NCI-H1930 (cell line): ENCODE data around the gene APBB3.
A peak's percentile ranks its signal among the peaks of the same experiment; 100 is the strongest.
"Not testable (repeated sequence)": the region's sequence is repeated elsewhere in the genome, so short reads cannot be mapped to it uniquely, and the experiment has no call there.

Experiments
- DNase-seq, 2 experiments: peaks; one replicate each; lab custom pipeline; 2025; lab: John Stamatoyannopoulos, UW

Gene APBB3, protein sequence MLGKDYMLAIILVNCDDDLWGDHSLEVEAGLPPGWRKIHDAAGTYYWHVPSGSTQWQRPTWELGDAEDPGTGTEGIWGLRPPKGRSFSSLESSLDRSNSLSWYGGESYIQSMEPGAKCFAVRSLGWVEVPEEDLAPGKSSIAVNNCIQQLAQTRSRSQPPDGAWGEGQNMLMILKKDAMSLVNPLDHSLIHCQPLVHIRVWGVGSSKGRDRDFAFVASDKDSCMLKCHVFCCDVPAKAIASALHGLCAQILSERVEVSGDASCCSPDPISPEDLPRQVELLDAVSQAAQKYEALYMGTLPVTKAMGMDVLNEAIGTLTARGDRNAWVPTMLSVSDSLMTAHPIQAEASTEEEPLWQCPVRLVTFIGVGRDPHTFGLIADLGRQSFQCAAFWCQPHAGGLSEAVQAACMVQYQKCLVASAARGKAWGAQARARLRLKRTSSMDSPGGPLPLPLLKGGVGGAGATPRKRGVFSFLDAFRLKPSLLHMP

DNA sequence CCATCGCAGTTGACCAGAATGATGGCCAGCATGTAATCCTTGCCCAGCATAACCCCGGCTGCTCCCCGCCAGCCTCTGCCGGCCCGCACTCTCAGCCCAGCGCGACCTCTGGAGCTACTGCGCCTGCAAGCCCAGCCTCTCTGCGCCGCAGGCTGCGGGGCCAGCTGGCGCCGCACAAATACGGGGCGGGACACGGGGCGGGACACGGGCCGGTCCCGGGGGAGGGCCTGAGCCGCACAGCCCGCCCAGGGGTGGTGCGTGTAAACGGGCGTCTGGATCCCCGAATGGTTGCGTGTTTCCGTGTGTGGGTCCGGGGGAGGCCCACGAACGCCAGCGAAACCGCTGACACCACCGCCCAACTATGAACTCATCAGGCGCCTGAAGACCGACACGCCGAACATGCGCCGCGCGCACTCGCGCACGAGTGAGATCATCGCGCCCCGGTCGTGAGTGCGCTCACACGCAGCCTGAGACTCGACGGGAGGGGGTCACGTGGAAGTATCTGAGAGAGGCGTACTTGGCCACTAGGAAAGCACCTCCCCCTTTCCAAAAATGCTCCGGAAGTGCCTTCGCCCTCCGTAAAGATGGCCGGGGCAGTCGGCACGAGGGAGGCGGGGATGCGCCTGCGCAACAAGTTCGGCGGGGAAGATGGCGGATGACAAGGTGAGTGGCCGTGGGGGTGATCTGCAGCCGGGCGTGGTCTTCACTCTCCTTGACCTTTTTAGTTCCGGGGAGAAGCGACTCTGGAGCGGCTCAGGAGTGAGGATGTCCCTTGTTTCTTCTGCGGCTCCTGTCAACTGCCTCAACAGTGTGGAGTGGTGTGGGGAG is at the start of gene APBB3, which contains the start of gene SLC35A4:
TSS of gene APBB3 (minus strand) at position 403 of the 828 bp plus-strand sequence. CDS start at position 50, 353 bp downstream.
TSS of gene SLC35A4 (plus strand) at position 633 of the 828 bp plus-strand sequence. CDS start 2,342 bp downstream, outside the sequence.
- DNase-seq: peak; percentile 89 to 90

DNA sequence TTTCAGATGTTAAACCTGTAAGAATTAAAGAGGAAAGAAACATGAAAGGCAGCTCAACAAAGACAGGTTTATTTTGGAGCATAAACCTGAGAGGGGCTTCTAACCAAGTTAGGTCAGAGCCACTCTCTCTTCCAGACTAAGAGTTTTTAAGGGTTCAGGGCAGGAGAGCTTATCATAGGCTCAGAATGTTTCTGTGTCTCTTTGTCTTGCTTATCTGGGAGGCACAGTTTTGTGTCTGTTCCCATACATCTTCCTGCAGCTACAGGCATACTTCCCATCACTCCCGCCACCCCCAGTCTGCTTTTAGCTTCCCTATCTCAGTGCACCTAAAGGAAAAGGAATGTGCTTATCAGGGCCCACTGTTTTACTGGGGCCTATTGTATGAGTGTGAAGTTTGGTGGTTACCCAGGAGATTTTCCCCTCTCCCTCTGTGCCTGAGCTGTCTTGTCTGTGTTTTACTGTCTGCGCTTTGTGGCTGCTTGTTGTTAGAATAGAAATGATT is 46.7 kb upstream of the APBB3 start:
- DNase-seq: no peak

DNA sequence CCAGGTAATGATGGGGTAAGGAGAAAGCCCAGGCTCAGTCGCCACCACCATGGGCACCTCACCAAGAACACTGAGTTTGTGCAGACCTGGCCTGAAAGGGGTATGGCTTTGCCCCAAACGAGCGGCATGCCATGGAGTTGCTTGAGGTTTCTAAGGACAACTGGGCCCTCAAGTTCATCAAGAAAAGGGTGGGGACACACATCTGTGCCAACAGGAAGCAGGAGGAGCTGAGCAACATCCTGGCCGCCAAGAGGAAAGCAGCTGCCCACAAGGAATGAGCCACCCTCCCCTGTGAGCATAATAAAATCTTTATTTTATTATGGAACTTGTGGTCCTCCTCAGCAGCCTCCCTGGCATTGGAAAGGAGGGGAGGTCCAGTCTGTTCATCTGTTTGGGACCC is 44.7 kb upstream of the APBB3 start:
- DNase-seq: no peak

DNA sequence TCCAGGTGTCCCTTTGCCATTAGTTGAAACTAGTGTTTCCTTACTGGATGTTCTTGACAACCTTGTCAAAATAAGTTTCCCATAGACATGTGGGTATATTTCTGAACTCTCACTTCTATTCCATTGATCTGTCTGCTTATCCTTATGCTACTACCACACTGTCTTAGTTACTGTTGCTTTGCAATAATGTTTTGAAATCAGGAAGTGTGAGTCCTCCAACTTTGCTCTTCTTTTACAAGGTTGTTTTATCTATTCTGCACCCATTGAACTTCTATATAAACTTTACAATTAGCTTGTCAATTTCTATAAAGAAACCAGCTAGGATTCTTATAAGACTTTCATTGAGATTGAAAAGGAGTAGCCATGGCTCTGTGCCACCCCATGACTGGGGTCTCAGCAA is 44.3 kb upstream of the APBB3 start:
- DNase-seq: no peak

DNA sequence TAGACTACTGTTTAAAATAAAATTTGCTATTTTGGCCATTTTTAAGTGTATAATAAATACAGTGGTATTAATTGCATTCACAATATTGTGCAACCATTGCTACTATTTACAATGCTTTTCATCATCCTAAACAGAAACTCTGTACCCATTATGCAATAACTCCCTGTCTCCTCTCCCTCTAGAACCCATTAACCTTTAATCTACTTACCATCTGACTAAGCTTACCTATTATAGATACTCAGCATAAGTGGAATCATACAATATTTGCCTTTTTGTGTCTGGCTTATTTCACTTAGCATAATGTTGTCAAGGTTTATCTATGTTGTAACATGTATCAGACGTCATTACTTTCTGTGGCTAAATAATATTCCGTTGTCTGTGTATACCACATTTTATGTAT is 42.6 kb upstream of the APBB3 start:
- no peak for DNase-seq

DNA sequence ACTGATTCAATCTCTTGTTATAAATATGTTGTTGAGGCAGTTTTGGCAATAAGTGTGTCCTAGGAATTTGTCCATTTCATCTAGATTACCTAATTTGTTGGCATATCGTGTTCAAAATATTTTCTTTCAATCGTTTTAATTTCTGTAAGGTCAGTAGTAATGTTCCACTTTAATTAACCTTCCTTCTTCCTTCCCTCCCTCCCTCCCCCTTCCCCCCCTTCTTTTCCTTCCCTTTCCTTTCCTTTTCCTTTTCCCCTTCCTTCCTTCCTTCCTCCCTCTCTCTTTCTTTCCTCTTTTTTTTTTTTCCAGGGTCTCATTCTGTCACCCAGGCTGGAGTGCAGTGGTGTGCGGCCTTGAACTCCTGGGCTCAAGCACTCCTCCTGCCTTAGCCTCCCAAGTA is 41.5 kb upstream of the APBB3 start:
- no peak for DNase-seq

DNA sequence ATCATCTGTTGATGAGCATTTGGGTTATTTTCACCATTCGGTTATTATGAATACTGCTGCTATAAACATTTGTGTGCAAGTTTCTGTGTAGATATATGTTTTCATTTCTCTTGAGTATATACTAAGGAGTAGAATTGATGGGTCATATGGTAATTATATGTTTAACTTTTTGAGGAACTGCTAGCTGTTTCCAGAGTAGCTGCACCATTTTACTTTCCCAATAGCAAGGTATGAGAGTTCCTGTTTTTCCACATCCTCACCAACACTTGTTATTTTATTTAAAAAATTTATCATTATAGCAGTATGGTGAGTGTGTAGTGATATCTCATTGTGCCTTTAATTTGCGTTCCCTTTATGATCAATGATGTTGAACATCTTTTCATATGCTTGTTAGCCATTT is 39.3 kb upstream of the APBB3 start:
- no peak for DNase-seq

DNA sequence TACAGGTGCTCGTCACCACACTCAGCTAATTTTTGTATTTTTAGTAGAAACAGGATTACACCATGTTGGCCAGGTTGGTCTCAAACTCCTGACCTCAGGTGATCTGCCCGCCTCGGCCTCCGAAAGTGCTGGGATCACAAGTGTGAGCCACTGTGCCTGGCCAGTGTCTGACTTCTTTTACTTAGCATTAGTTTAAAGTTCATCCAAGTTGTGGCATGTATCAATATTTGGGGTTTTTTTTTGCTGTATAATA is 39.0 kb upstream of the APBB3 start:
- DNase-seq: not testable (repeated sequence)

DNA sequence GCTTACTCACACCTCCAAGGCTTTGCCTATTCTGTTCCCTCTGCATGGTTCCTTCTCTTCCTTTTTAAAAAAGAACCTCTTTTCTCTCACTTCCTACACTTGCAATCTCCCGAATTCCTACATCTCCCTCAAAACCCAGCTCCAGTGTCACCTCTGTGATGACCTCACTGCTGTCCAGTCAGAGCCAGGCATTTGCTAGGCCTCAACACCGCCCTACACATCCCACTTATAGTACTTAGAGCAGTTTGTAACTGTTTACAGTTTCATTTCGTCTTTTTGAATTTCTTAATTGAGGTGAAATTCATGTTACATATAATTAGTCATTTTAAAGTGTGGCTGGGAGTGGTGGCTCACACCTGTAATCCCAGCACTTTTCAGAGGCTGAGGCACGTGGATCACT is 37.7 kb upstream of the APBB3 start:
- no peak for DNase-seq

DNA sequence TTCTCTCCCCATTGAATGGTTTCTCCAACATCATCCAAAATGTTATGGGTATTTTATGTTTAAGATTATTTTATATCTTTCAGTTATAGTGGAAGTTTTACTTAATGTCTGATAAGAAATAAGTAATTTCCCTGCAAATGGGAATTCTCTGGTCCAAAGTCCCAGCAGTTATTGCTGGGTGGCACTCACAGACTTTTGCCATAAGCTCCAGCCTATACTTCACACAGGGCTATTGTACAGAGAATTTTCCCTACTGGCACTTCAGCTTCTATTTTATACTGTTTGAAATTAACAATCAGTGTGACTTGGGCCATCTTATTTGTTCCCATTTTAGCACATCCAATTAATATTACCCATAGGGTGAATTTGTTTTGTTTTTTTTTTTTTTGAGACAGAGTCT is 35.7 kb upstream of the APBB3 start:
- no peak for DNase-seq

DNA sequence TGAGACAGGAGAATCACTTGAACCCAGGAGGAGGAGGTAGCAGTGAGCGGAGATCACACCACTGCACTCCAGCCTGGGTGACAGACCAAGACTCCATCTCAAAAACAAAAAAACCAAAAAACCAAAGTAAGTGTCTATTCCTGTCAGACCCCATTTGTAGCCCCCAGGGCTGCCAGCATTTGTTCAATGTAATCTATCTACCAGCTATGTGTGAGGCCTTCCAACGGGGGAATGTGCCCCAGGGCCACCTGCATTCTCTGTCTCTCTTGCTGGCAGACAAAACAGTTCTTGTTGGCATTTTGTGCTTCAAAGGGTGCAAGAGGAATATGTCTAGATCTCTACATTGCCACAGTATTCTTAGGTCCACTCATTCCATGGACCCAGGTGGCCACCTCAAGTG is 34.4 kb upstream of the APBB3 start:
- no peak for DNase-seq

DNA sequence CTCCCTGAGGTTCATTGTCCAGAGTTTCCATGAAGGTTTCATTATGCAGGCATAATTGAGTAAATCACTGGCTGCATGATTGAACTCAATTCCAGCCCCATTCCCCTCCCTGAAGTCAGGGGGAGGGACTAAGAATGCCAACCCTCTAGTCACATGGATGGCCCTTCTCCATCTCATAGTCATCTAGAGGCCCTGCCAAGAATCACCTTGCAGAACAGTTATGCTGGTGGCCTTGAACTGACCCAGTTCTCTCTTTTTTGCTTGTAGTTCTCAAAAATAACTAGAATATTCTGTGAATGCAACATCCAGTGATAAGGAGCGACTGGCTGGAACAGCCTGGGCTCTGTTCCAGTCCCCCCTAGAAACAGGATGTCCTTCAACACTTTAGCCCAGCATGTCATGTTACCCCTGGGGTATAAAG is 31.9 kb upstream of the APBB3 start:
- DNase-seq: no peak

DNA sequence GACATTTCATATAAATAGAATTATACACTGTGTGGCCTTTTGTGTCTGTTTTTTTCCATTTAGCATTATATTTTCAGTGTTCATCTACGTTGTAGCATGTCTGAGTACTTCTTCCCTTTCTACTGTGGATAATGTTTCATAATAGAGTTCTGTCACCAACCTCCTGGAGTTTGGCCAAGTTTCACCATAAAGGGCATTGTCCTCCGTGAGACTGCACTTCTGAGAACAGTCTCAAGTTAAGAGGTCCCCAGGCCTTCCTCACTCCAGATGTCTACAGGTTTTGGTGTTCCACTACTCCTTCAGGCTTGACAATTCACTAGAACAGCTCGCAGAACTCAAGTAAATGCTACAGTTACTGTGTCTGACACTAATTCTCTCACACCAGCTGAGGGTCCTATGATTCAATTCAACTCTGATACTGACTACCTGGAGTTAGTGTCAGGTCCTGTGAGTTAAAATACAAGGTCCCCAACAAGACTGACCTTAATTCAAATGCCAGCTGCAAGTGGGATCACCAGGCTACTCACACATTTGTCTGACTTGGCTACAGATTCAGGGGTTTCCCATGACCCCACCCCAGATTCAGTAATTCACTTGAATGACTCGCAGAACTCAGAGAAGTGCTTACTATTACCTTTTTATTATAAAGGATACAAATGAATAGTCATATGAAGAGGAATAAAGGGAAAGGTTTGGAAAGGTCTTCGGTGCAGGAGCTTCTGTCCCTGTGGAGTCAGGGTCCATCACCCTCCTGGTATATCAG is 31.3 kb upstream of the APBB3 start:
- DNase-seq: no peak

DNA sequence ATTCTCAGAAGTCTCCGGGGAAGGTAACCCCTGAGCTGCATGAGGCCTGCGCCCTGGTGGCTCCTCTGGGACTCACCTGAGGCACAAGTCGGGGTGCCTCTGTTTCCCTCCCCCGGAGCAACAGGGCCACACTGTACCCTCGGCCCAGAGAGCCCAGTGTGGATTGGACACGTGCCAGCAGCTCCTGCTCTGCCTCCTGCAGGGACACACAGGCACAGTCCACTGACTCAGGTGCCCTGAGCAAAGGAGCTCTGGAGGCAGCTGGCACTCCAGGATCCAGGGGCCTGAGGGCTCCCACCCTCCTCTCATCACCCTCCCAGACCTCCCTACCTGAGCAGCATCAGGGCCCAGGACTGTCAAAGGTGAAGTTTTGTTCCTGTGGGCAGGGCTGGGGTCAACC is 29.8 kb upstream of the APBB3 start:
- no peak for DNase-seq

DNA sequence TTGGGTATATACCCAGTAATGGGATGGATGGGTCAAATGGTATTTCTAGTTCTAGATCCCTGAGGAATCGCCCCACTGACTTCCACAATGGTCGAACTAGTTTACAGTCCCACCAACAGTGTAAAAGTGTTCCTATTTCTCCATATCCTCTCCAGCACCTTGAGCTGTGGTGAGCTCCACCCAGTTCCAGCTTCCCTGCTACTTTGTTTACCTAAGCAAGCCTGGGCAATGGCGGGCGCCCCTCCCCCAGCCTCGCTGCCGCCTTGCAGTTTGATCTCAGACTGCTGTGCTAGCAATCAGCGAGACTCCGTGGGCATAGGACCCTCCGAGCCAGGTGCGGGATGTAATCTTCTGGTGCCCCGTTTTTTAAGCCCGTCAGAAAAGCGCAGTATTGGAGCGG is 28.7 kb upstream of the APBB3 start:
- not testable (repeated sequence) for DNase-seq

DNA sequence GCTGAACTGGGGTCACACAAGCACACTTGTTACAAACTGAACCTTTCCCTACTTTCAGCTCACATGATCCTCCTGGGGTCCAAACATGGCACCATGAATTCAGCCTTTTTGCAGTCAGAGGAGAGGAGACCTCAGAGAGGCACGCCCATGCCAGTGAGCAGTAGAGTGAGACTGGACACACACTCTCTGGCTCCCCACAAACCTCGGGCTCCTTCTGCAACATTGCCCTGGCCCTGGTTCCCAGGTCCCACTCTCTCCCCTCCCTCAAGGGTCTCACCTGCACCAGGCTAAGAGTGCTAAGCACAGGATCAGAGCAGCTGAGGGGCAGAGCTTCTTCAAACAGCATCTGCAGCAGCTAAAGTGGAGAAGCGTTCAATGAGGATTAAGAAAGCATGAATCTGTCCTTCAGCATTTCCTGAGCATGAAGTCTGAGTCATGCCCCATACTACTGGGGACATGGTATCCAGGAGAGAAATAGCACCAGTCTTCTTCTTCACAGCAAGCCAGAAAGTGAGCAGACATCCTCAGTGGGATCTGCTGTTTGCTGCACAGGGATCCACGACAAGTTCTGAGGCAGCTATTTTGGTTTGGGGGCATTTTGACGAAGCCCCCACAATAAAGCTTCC is 27.5 kb upstream of the APBB3 start:
- DNase-seq: no peak

DNA sequence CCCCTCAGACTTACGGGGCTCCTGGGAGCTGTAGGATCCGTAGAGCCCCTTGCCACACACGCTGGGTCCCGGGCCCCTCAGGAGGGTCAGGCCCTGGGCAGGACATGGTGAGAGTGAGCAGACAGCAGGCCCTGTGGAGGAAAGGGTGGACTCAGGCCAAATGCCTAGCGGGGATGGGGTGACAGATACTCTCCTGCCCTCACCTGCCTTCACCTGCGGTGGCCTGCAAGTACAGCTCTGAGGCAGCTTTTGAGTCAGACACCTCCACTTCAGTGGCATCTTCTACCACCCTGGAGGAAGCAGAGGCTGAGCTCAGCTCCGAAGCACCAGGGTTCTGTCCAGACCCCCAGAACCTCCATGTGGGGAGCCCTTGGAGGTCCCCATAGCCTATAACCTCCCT is 26.5 kb upstream of the APBB3 start:
- no peak for DNase-seq

DNA sequence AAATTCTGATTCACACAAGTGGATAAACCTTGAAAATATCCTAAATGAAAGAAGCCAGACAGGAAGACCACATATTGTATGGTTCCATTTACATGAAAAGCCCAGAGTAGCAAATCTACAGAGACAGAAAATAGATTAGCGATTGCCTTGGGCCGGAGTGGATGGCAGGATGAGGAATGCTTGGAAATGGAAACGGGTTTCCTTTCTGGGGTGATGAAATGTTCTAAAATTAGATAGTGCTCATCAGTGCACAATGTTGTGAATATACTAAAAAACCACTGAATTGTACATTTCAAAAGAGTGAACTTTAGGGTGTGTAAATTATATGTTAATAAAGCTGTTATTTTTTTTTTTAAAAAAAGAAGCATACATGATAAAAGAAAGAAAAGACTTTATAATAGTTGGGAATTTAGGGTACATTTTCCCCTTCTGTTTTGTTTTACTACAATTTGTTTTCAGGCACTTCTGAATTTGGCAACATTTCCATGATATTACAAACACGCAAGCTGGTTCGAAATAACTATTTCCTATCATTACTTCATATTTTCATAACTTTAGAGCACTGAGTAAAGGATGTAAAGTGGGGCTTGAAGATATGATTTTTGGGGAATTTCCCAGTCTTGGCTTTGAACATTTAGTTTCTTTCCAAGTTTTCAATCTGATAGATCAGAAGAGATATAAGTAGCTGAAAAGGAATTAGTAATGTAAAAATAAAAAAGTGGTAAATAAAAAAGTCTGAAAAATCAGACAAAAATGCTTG is 24.1 kb upstream of the APBB3 start:
- no peak for DNase-seq

DNA sequence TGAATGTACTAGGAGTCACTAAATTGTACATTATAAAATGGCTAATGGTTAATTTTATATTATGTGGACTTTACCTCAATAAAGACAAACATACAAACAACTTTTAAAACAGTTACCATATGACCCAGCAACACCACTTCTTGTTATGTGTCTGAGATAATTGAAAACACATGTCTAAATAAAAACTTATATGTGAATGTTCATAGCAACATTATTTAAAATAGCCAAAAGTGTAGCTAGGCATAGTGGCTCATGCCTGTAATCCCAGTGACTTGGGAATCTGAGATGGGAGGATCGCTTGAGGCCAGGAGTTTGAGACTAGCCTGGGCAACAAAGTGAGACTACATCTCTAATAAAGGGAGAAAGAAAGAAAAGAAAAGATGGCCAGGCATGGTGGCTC is 23.1 kb upstream of the APBB3 start:
- no peak for DNase-seq

DNA sequence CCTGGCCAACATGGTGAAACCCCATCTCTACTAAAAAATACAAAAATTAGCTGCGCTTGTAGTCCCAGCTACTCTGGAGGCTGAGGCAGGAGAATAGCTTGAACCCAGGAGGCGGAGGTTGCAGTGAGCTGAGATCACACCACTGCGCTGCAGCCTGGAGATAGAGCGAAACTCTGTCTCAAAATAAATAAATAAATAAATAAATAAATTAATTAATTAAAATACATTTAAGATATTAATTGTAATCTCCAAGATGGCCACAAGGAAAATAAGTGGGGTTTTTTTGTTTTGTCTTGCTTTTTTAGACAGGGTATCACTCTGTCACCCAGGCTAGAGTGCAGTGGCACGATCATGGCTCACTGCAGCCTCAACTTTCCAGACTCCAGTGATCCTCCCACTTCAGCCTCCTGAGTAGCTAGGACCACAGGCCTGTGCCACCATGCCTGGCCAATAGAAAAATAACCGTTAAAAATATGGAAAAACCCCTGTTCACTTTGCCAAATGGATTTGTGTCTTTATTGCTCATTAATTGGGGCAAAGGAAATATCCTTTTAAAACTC is 14.9 kb upstream of the APBB3 start:
- DNase-seq: not testable (repeated sequence)

DNA sequence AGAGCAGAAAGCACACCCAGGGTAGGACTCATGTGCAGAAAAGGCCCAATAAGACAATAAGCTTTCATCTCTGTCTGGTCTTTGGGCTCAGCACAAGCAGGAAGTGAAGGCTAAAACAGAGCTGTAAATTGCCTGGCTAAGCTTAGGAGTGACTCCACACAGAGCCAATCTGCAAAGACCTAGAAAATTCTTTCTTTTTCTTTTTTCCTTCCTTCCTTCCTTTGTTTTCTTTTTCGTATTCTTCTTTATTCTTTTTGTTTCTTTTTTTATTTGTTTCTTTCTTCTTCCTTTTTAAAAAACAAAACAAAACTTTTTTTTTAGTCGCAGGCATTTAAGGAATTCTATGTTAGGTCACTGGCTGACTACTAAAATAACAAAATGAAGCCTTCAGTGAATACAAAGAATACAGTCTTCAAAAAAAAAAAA is 12.4 kb upstream of the APBB3 start:
- no peak for DNase-seq
